Measurements from ENCODE around the gene NPLOC4.

GRCh38 chr17:81593105-81593871 lies 43.6 kb downstream of the NPLOC4 start:
- TF ChIP-seq CTCF (IDR thresholded peaks at IDR 0.05) (no peak), EP300 (IDR thresholded peaks at IDR 0.05) (no peak), POLR2AphosphoS5 (IDR thresholded peaks at IDR 0.05) (no peak)

All from stomach (tissue), 4 donors.